GM19099 (cell line): ENCODE results near the gene WDR73.

Experiments used
- POLR2A ChIP-seq: IDR thresholded peaks from 3 replicates; pipeline ENCODE4 v1.6.1; 2011; ENCODE audit warnings: low read depth; ENCODE audit not compliant: insufficient read length; ENCODE audit errors: extremely low read depth

WDR73 gene

DNA sequence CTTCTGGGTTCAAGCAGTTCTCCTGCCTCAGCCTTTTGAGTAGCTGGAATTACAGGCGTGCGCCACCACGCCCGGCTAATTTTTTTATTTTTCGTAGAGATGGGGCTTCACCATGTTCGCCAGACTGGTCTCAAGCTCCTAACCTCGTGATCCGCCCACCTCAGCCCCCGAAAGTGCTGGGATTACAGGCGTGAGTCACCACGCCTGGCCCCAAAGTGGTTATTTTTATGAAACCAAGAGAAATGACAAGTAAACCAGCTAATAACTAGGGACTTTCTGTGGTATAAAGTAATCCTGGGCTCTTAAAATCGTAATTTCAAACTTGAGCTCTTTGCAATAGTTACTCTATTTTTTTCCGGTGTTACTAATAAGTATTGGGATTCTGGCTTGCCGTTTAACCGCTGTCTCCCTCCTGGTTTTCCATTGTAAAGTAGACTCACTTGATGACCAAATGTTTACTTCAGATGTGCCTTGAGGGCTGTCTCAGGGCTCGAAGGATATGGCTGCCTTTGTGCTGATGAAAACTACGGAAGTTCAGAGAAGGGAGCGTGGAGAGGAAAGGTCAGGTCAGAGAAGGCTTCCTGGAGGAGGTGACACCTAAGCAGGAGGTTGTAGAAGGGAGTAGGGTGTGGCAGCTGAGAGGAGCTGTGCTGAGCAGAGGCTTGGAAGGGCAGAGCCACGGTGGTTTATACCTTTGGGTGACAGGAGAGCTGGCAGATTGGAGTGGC, 49.1 kb downstream of the WDR73 start:
- TF ChIP-seq POLR2A, result no peak

DNA sequence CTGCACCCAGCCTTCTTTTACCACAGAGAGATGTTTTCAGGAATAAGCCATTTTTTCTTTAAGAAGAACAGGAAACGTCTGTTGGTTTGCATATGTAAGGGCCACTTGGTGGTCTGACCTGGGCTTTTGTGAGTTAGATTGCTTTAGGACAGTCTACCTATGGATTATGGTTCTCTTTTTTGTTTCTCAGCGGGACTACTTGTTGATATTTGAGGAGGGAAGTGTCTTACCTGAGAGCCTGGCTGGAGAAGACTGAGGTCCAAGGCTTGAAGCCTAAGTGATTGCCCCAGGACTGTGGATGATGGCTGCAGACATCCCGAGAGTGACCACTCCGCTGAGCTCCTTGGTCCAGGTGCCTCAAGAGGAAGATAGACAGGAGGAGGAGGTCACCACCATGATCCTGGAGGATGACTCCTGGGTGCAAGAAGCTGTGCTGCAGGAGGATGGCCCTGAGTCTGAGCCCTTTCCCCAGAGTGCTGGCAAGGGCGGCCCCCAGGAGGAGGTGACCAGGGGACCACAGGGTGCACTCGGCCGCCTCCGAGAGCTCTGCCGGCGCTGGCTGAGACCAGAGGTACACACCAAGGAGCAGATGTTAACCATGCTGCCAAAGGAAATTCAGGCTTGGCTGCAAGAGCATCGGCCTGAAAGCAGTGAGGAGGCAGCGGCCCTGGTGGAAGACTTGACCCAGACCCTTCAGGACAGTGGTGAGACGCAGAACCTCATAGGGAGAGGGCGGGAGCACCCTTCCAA, 50.3 kb downstream of the WDR73 start:
- no peak for TF ChIP-seq POLR2A

DNA sequence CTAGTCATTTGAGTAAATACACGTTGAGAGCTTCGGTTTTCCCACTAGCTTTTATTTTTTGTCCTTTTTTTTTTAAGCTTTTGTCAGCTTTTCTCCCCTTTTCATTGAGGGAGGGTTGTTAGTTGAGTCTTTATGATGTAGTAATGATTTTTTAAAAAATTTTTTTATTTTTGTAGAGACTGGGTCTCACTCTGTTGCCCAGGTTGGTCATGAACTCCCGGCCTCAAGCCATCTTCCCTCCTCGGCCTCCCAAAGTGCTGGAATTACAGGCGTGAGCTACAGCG, 52.6 kb downstream of the WDR73 start:
- no peak for TF ChIP-seq POLR2A

DNA sequence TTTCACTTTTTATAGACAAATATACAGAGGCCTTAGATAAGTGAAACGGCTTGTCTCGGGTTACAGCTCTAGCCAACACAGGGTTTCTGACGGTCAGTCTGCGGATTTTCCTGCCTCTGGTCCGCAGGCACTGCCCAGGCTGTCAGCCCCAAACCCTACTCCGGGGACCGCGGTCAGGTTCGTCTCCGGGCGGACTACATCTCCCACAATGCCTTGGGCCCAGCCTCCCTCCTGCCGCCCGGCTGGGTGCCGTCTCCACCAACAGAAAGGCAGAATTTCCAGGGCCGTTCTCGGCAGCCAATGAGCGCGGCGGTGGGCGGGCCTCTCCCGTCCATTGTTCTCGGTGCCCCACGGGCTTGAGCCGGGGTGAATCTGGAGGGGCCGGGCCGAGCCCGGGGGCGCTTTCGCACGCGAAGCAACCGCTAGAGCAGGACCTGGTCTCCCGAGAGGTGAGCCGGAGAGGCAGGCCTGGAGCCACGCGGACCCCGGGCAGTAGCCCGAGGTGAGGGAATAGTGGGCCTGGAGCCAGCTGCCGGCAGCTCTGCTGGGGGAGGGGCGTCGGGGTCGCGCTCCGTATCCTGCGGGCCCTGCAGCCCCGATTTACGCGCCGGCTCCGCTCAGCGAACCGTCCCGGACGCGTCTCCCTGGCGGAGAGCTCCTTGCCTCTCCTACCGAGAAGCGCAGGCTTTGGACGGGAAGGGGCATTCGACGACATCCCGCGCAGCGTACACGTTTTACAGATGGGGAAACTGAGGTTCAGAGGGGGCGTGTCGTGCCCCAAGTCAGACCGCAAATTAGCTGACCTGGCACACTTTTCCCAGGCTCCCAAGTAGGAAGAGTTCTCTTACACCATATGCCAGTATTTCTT, 53.2 kb downstream of the WDR73 start, which contains the start of gene ZSCAN2:
Gene ZSCAN2, plus strand, starts transcription at position 323 of the 868 bp plus-strand sequence. CDS start 2,919 bp downstream, outside the sequence.
- peak; percentile 46 for TF ChIP-seq POLR2A

DNA sequence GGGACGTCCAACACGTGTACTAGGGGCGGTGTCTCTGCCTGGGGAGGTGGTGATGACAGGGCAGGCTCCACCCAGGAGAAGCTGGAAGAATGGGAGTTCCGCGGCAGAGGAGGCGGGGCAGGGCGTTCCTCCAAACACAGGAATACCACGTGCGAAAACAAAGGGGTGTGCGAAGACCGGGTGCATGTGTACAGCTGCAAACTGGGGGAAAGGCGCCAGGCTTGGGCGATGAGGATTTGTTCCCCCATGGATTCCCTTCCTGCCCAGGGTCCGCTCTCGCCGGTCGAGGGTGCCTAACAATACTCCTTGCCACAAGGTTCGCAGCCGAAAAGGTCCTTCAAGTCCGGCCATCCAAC, 53.8 kb downstream of the WDR73 start:
- no peak for TF ChIP-seq POLR2A

DNA sequence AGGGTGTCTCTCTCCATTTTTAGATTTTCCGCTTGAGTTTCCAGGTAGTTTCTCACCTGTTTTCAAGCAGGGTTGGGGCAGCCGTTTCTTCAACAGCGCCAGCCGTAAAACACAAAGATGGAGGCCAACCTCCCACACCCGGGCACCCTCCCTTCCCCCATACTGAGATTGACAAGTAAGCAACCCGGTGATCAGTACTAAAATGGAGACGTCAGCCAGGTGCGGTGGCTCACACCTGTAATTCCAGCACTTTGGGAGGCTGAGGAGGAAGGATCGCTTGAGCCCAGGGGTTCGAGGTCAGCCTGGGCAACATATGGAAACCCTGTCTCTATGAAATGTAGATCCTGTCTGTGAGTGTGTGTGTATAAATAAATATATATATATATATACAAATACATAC, 54.2 kb downstream of the WDR73 start:
- TF ChIP-seq POLR2A, result no peak

DNA sequence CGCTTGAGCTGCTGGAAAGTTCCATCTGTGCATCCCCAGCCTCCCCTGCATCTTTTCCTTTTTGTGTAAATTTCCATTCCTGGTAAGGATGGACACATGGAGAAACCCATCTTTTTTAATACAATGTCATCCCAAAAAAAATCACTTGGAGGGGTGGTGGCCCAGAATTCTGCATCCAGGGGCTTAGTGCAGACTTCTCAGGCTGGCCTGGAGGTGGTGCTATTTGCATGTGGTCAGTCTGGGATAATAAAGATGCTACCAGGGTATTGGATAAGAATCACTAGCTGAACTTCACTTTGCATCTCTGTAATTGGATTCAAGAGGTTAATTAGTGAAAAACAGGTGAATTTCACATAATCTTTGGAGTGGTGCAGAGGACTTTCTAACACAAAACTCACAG, 55.1 kb downstream of the WDR73 start:
- no peak for TF ChIP-seq POLR2A

DNA sequence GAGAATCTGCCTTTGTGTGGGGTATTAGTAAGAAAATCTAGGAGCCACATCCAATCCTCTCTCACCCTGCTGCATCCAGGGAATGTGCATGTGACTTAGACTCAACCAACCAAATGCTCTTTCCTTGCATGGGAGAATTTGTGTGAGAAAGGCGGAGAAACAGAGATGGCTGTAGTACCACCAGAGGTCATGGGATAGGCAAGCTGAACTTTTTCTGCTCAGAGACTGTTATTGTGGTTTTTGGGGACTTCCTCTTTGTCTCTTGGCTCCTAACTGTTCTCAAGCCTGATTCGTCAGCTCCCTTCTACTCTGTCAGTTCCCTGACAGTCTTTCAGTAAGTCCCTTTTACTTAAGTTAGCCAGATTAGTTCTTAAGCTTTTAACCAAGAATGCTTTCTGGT, 55.8 kb downstream of the WDR73 start:
- TF ChIP-seq POLR2A, result no peak

DNA sequence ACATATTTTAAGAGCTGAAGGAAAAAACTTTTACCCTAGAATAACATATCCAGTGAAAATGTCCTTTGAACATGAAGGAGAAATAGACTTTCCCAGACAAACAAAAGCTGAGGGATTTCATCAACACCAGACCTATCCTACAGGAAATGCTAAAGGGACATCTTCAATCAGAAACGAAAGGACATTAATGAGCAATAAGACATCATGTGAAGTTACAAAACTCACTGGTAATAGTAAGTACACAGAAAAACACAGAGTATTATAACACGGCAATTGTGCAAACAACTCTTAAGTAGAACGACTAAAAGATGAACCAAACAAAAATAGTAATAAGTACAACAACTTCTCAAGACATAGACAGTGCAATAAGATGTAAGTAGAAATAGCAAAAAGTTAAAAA, 56.8 kb downstream of the WDR73 start:
- TF ChIP-seq POLR2A, result no peak

DNA sequence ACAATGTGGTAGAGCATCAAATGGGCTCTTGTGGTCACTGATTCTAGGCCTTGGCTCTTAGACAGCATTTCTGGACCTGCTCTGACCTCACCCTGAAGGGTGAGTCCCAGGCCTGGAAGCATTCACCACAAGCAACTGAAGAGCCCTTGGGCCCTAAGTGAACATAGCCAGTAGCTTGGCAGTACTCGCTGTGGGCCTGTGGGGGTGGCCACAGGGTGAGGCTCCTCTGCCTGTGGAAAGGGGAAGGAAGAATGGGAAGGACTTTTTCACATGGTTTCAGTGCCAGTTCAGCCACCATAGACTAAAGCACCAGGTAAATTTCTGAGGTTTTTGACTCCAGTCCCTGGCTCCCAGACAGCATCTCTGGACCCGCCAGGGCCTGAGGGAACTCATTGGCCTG, 58.4 kb downstream of the WDR73 start:
- no peak for TF ChIP-seq POLR2A

DNA sequence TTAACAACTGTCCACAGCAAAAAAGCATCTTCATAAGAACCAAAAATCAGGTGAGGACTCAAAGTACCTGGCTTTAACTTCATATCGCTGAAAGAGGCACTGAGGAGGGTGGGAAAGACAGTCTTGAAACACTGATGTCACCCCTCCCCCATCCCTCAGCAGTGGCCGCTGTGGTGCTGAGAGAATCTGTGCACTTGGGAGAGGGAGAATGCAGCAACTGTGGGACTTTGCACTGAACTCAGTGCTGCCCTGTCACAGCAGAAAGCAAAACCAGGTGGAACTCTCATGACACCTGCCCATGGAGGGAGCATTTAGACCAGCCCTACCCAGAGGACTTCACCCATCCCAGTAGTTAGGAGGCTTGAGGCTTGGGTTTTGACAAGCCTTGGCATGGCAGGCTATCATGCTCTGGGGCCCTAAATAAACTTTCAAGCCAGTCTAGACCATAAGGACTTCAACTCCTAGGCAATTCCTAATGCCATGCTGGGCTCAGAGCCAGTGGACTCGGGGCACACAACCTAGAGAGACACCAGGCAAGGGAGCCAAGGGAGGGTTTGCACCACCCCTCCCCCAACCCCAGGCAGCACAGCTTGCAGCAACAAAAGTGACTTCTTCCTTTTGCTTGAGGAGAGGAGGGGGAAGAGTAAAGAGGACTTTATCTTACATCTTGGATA, 59.3 kb downstream of the WDR73 start:
- no peak for TF ChIP-seq POLR2A

DNA sequence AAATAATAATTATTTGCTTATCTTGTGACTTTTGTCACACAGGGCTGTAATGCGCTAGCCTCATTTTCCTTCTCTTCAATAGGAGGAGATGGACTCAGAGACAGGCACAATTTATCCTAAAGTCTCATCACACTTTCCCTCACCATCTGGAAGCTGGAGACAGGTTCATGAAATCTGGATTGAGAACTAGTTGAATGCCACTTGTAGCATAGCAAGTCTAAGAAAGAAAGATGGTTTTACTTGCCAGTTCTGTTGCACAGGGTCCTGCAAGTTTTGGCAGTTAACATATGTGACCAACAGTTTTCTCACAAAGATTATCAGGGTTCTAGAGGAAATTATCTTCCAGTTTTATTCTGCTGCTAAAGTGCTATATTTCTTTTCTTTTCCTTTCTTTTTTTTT, 62.3 kb downstream of the WDR73 start:
- no peak for TF ChIP-seq POLR2A

DNA sequence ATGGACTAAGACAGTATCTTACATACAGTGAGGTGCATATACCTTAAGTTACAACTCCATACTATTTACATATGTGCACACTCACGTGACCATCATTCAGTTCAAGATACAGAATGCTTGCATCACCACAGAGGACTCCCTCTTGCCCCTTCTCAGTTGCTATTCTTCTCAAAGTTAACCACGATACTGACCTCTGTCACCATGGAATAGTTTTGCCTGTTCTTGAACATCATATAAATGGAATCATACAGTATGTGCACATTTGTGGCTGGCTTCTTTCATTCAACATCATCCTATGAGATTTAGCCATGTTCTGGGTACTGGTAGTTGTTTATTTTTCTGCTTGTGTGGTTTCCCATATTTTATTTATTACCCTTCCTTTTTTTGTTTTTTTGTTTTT, 63.7 kb downstream of the WDR73 start:
- no peak for TF ChIP-seq POLR2A
